Gastroesophageal sphincter (tissue), 3 donors: ENCODE results near the gene METTL17.

Source experiments
- CTCF ChIP-seq, 4 experiments: fragments of 200-600 bp in 2 of 4; fragments of 450-650 bp in 2 of 4; sonication (generic) in 1 of 4; IDR thresholded peaks; one replicate each; pipeline ENCODE4 v1.5.1; 2017 to 2019; ENCODE audit warnings: antibody characterized with exemption in 4 of 4, mild to moderate bottlenecking in 2 of 4, moderate library complexity in 2 of 4
- POLR2AphosphoS5 ChIP-seq: sonication (generic); formaldehyde crosslinking; IDR thresholded peaks from one replicate; pipeline ENCODE4 v1.6.1; 2017; ENCODE audit warnings: antibody characterized with exemption

GRCh38 chr14:21018781-21019180, 29.0 kb downstream of the METTL17 start:
- no peak for TF ChIP-seq CTCF (IDR thresholded peaks at IDR 0.05)
- TF ChIP-seq POLR2AphosphoS5 = no peak
